Stimulated activated CD8-positive, alpha-beta memory T cell treated with anti-CD3 and anti-CD28 coated beads, Interleukin-2, amount 100 ng/mL, for 48 hours (primary cell): ENCODE data around the gene RBBP8.
A peak's percentile ranks its signal among the peaks of the same experiment; 100 is the strongest.

ENCODE experiments used
- DNase-seq, 2 donors: peaks; one replicate each; pipeline ENCODE4 v3.0.0-alpha.2; 2020; ENCODE audit warnings: low read depth in 2 of 2

Gene RBBP8

GRCh38 chr18:23059541-23060465 lies 126.7 kb downstream of the RBBP8 start:
- no peak for DNase-seq

- DNase-seq: no peak
Measured at GRCh38 chr18:23062011-23062410, 128.9 kb downstream of the RBBP8 start.

- no peak for DNase-seq
Measured at GRCh38 chr18:23063502-23063901, 130.4 kb downstream of the RBBP8 start.

- no peak for DNase-seq
Measured at GRCh38 chr18:23065234-23065806, 132.2 kb downstream of the RBBP8 start.

- no peak for DNase-seq
Measured at GRCh38 chr18:23066060-23066459, 132.9 kb downstream of the RBBP8 start.

- no peak for DNase-seq
Measured at GRCh38 chr18:23066504-23067039, 133.4 kb downstream of the RBBP8 start.

GRCh38 chr18:23067236-23067635 lies 134.1 kb downstream of the RBBP8 start:
- DNase-seq: no peak

GRCh38 chr18:23068011-23068410 lies 134.9 kb downstream of the RBBP8 start:
- no peak for DNase-seq

- DNase-seq: no peak
Measured at GRCh38 chr18:23068570-23069310, 135.6 kb downstream of the RBBP8 start.

- no peak for DNase-seq
Measured at GRCh38 chr18:23069481-23069880, 136.4 kb downstream of the RBBP8 start.

GRCh38 chr18:23069898-23070297 lies 136.8 kb downstream of the RBBP8 start:
- no peak for DNase-seq

GRCh38 chr18:23071285-23071684 lies 138.2 kb downstream of the RBBP8 start:
- peak; percentile 38 to 51 for DNase-seq

GRCh38 chr18:23072079-23072478 lies 139.0 kb downstream of the RBBP8 start:
- DNase-seq: no peak

GRCh38 chr18:23073996-23074606 lies 141.0 kb downstream of the RBBP8 start:
- no peak for DNase-seq
